Measurements from ENCODE around the gene LHX1. TPM values are rescaled to one million over a fixed set of nuclear protein-coding genes. Genes with fewer than 3 reads are reported as not detected.

LHX1 gene
- total and polyA plus RNA-seq, 8 donors: 0.17 to 0.82 (median 0.25) TPM; not detected in 3

- Histone ChIP-seq H3K36me3 (no peaks in the 10 kb centered on the region), H3K4me1 (peaks cover 10 to 66% of the 10 kb centered on the region in 2 donors), H3K9me3 (no peaks in the 10 kb centered on the region), H3K27ac (no peak overlapping the region), H3K4me3 (no peak overlapping the region), H3K27me3 (peaks cover 100% of the 10 kb centered on the region in 2 donors)
- ATAC-seq (no peak), DNase-seq (no peak)
- TF ChIP-seq CTCF (IDR thresholded peaks at IDR 0.05): no peak
- intact Hi-C loops (cut with DNase I): no loop called here
These were observed 2.0 kb downstream of the LHX1 start for GRCh38 chr17:36939052-36939801.

GRCh38 chr17:36939802-36940312 is 2.6 kb downstream of the LHX1 start:
- H3K4me3 ChIP-seq: no peak overlapping the region
- H3K9me3 ChIP-seq: no peaks in the 10 kb centered on the region
- peaks cover 8 to 59% of the 10 kb centered on the region in 2 donors for H3K4me1 ChIP-seq
- ATAC-seq (no peak), DNase-seq (no peak)
- intact Hi-C loops (cut with DNase I): no loop called here
- no peaks in the 10 kb centered on the region for H3K36me3 ChIP-seq
- peaks cover 100% of the 10 kb centered on the region in 2 donors for H3K27me3 ChIP-seq
- no peak overlapping the region for H3K27ac ChIP-seq
- TF ChIP-seq CTCF (IDR thresholded peaks at IDR 0.05): no peak

- H3K4me1 ChIP-seq: peaks cover 5 to 52% of the 10 kb centered on the region in 2 donors
- H3K27ac ChIP-seq: no peak overlapping the region
- ATAC-seq (no peak), DNase-seq (no peak)
- no peak for TF ChIP-seq CTCF (IDR thresholded peaks at IDR 0.05)
- H3K9me3 ChIP-seq: no peaks in the 10 kb centered on the region
- H3K36me3 ChIP-seq: no peaks in the 10 kb centered on the region
- no peak overlapping the region for H3K4me3 ChIP-seq
- intact Hi-C loops (cut with DNase I): no loop called here
- peaks cover 100% of the 10 kb centered on the region in 2 donors for H3K27me3 ChIP-seq
These were observed 3.3 kb downstream of the LHX1 start for GRCh38 chr17:36940313-36941264.

GRCh38 chr17:36941265-36942010 is 4.2 kb downstream of the LHX1 start:
- Histone ChIP-seq H3K4me3 (no peak overlapping the region), H3K9me3 (no peaks in the 10 kb centered on the region), H3K27me3 (peaks cover 100% of the 10 kb centered on the region in 2 donors), H3K36me3 (no peaks in the 10 kb centered on the region), H3K4me1 (peaks cover 3 to 43% of the 10 kb centered on the region in 2 donors), H3K27ac (no peak overlapping the region)
- ATAC-seq (no peak), DNase-seq (no peak)
- intact Hi-C loops (cut with DNase I): no loop called here
- TF ChIP-seq CTCF (IDR thresholded peaks at IDR 0.05): no peak

Data from left lung (tissue), 10 donors.